Prostate gland (tissue), 2 donors: ENCODE results near the gene TMEM212.

Source experiments
- POLR2AphosphoS5 ChIP-seq: sonication (generic); formaldehyde crosslinking; IDR thresholded peaks from one replicate; pipeline ENCODE4 v1.6.1; 2017; ENCODE audit warnings: antibody characterized with exemption
- TF ChIP-seq, protein P1 (sequence below), 4 experiments: fragments of 200-600 bp in 2 of 4; fragments of 450-650 bp in 2 of 4; sonication (generic) in 2 of 4; IDR thresholded peaks; 1 replicate in 3 of 4; 2 replicates in 1 of 4; pipeline ENCODE4 v1.5.1; 2016 to 2019; ENCODE audit warnings: antibody characterized with exemption in 4 of 4, mild to moderate bottlenecking in 2 of 4, moderate library complexity in 2 of 4

- TF ChIP-seq, protein P1, sequence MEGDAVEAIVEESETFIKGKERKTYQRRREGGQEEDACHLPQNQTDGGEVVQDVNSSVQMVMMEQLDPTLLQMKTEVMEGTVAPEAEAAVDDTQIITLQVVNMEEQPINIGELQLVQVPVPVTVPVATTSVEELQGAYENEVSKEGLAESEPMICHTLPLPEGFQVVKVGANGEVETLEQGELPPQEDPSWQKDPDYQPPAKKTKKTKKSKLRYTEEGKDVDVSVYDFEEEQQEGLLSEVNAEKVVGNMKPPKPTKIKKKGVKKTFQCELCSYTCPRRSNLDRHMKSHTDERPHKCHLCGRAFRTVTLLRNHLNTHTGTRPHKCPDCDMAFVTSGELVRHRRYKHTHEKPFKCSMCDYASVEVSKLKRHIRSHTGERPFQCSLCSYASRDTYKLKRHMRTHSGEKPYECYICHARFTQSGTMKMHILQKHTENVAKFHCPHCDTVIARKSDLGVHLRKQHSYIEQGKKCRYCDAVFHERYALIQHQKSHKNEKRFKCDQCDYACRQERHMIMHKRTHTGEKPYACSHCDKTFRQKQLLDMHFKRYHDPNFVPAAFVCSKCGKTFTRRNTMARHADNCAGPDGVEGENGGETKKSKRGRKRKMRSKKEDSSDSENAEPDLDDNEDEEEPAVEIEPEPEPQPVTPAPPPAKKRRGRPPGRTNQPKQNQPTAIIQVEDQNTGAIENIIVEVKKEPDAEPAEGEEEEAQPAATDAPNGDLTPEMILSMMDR (IDR thresholded peaks at IDR 0.05), result no peak
- no peak for TF ChIP-seq POLR2AphosphoS5
Measured at GRCh38 chr3:171815973-171816595, 27.1 kb upstream of the TMEM212 start.
